H1 (cell line): Measurements from ENCODE around the gene ZNF518B. TPM values are rescaled to one million over a fixed set of nuclear protein-coding genes. Genes with fewer than 3 reads are reported as not detected.

Experiments used
- CTCF ChIA-PET: fragments of 300-600 bp; sonication (Branson Sonifier 250); formaldehyde crosslinking; loops from one replicate; lab custom pipeline; 2021; ENCODE audit not compliant: partially characterized antibody; lab: Charles Lee
- POLR2A ChIA-PET: fragments of 300-600 bp; sonication (Branson Sonifier 250); formaldehyde crosslinking; loops from one replicate; lab custom pipeline; 2021; ENCODE audit warnings: inconsistent platforms; ENCODE audit not compliant: partially characterized antibody; lab: Charles Lee
- DNase-seq, 2 experiments: peaks; one replicate each; pipeline versions ENCODE4 v3.0.0 to v3.0.0-alpha.2; 2010 to 2022; ENCODE audit warnings: low spot score in 2 of 2, low read depth in 1 of 2, mixed read lengths in 1 of 2
- FAIRE-seq: peaks from 2 replicates; lab custom pipeline; 2011; peaks lifted over from hg19 to GRCh38; lab: Jason Lieb, UNC
- H2AFZ ChIP-seq: 2 replicates; pipeline ENCODE4 v1.8.1; 2012; ENCODE audit warnings: low read length, inconsistent platforms
- H2AK5ac ChIP-seq: 2 replicates; pipeline ENCODE4 v1.6.1; 2013; ENCODE audit warnings: low read depth, low read length
- H2BK120ac ChIP-seq: replicated peaks from 2 replicates; pipeline ENCODE3; 2013; ENCODE audit warnings: low read depth, low read length, inconsistent platforms
- H2BK12ac ChIP-seq: 2 replicates; pipeline ENCODE4 v1.6.1; 2013; ENCODE audit warnings: low read depth, low read length
- H2BK15ac ChIP-seq: 2 replicates; pipeline ENCODE4 v1.6.1; 2013; ENCODE audit warnings: low read length
- H2BK20ac ChIP-seq: 2 replicates; pipeline ENCODE4 v1.6.1; 2013; ENCODE audit warnings: low read length
- H2BK5ac ChIP-seq: 2 replicates; pipeline ENCODE4 v1.6.1; 2013; ENCODE audit warnings: low read depth, low read length
- H3K14ac ChIP-seq: 2 replicates; pipeline ENCODE4 v1.6.1; 2013; ENCODE audit warnings: inconsistent platforms; ENCODE audit not compliant: insufficient read length
- H3K18ac ChIP-seq: 2 replicates; pipeline ENCODE4 v1.6.1; 2013; ENCODE audit warnings: low read length; ENCODE audit errors: extremely low read depth
- H3K23ac ChIP-seq: 2 replicates; pipeline ENCODE4 v1.6.1; 2013; ENCODE audit warnings: inconsistent platforms; ENCODE audit not compliant: insufficient read length
- H3K23me2 ChIP-seq: 2 replicates; pipeline ENCODE4 v1.6.1; 2013; ENCODE audit warnings: low read depth, low read length
- H3K27ac ChIP-seq: 2 replicates; pipeline ENCODE4 v1.6.1; 2011; ENCODE audit warnings: low read depth, low read length, inconsistent platforms
- H3K27me3 ChIP-seq, 4 experiments: replicated peaks in 1 of 4; 1 replicate in 1 of 4; 2 replicates in 3 of 4; pipeline versions ENCODE4 v1.6.1 to v1.8.1; 2011 to 2013; ENCODE audit warnings: low read length in 3 of 4, mild to moderate bottlenecking in 3 of 4, inconsistent platforms in 2 of 4, mixed read lengths in 2 of 4, moderate library complexity in 1 of 4; ENCODE audit not compliant: control insufficient read depth in 3 of 4, insufficient read depth in 3 of 4; ENCODE audit errors: extremely low read depth in 1 of 4
- H3K36me3 ChIP-seq, 4 experiments: 2 replicates each; pipeline versions ENCODE4 v1.6.1 to v1.8.1; 2011 to 2013; ENCODE audit warnings: mild to moderate bottlenecking in 4 of 4, low read length in 3 of 4, moderate library complexity in 2 of 4, control low read depth in 1 of 4, inconsistent platforms in 1 of 4; ENCODE audit not compliant: insufficient read depth in 4 of 4, control insufficient read depth in 2 of 4
- H3K4ac ChIP-seq: replicated peaks from 2 replicates; pipeline ENCODE3; 2013; ENCODE audit warnings: low read length, low read depth, mixed read lengths, inconsistent platforms; ENCODE audit not compliant: insufficient read length
- H3K4me1 ChIP-seq, 4 experiments: replicated peaks in 1 of 4; 1 replicate in 1 of 4; 2 replicates in 3 of 4; pipeline versions ENCODE4 v1.6.1 to v1.8.1; 2011 to 2013; ENCODE audit warnings: low read length in 3 of 4, inconsistent platforms in 2 of 4, mixed read lengths in 1 of 4; ENCODE audit not compliant: insufficient read depth in 4 of 4, control insufficient read depth in 3 of 4
- H3K4me2 ChIP-seq, 2 experiments: 2 replicates each; pipeline versions ENCODE4 v1.6.1 to v1.8.1; 2011 to 2013; ENCODE audit warnings: low read depth in 2 of 2, low read length in 2 of 2, control low read depth in 1 of 2, inconsistent platforms in 1 of 2, mild to moderate bottlenecking in 1 of 2; ENCODE audit not compliant: insufficient read depth in 1 of 2
- H3K4me3 ChIP-seq, 4 experiments: fragments of 200-600, 300-600 bp in 1 of 4; sonication (generic), shearing (Covaris generic), sonication (Bioruptor Twin) in 1 of 4; 2 replicates each; pipeline versions ENCODE4 v1.5.1 to v1.8.1; 2011 to 2016; ENCODE audit warnings: low read length in 4 of 4, low read depth in 3 of 4, control low read depth in 2 of 4, inconsistent platforms in 2 of 4, mild to moderate bottlenecking in 2 of 4, mixed read lengths in 1 of 4, moderate library complexity in 1 of 4; ENCODE audit not compliant: insufficient read depth in 2 of 4; ENCODE audit errors: extremely low read depth in 1 of 4
- H3K56ac ChIP-seq: replicated peaks from 2 replicates; pipeline ENCODE3; 2013; ENCODE audit warnings: low read depth, mild to moderate bottlenecking, mixed read lengths, low read length, inconsistent platforms; ENCODE audit not compliant: insufficient read length
- H3K79me1 ChIP-seq: 2 replicates; pipeline ENCODE4 v1.6.1; 2013; ENCODE audit warnings: low read depth, low read length, control low read depth
- H3K79me2 ChIP-seq, 2 experiments: 2 replicates each; pipeline versions ENCODE4 v1.6.1 to v1.8.1; 2012 to 2013; ENCODE audit warnings: low read length in 2 of 2, mild to moderate bottlenecking in 2 of 2, inconsistent platforms in 1 of 2; ENCODE audit not compliant: insufficient read depth in 2 of 2, control insufficient read depth in 1 of 2
- H3K9ac ChIP-seq, 4 experiments: replicated peaks in 1 of 4; 1 replicate in 1 of 4; 2 replicates in 3 of 4; pipeline versions ENCODE4 v1.6.1 to v1.8.1; 2011 to 2013; ENCODE audit warnings: low read depth in 3 of 4, low read length in 3 of 4, control low read depth in 2 of 4, mild to moderate bottlenecking in 2 of 4, moderate library complexity in 2 of 4, inconsistent platforms in 1 of 4; ENCODE audit errors: extremely low read depth in 1 of 4
- H3K9me3 ChIP-seq, 2 experiments: 2 replicates each; pipeline versions ENCODE4 v1.6.1 to v1.8.1; 2012 to 2013; ENCODE audit warnings: mild to moderate bottlenecking in 2 of 2, moderate library complexity in 2 of 2, control low read depth in 1 of 2, inconsistent platforms in 1 of 2, low read depth in 1 of 2, low read length in 1 of 2, mixed read lengths in 1 of 2; ENCODE audit not compliant: insufficient read depth in 2 of 2
- H4K20me1 ChIP-seq, 2 experiments: replicated peaks in 1 of 2; 2 replicates each; pipeline versions ENCODE3 to v1.8.1; 2011 to 2013; ENCODE audit warnings: inconsistent platforms in 2 of 2, low read length in 2 of 2, mild to moderate bottlenecking in 1 of 2; ENCODE audit not compliant: insufficient read depth in 2 of 2, control insufficient read depth in 1 of 2
- H4K5ac ChIP-seq: 2 replicates; pipeline ENCODE4 v1.6.1; 2013; ENCODE audit warnings: low read length, low read depth, mixed read lengths, inconsistent platforms; ENCODE audit not compliant: insufficient read length
- H4K8ac ChIP-seq: 2 replicates; pipeline ENCODE4 v1.8.0; 2013; ENCODE audit warnings: mild to moderate bottlenecking, moderate library complexity, low read length, inconsistent platforms; ENCODE audit not compliant: insufficient read depth; ENCODE audit errors: extremely low read depth
- H4K91ac ChIP-seq: replicated peaks from 2 replicates; pipeline ENCODE3; 2013; ENCODE audit warnings: low read length, mixed read lengths, inconsistent platforms; ENCODE audit not compliant: insufficient read length
- HDAC6 ChIP-seq: IDR thresholded peaks from one replicate; pipeline ENCODE4 v1.7.1; 2012; ENCODE audit warnings: low read depth, mild to moderate bottlenecking, inconsistent platforms, low read length, moderate library complexity
- JUN ChIP-seq: IDR thresholded peaks from 2 replicates; pipeline ENCODE4 v1.6.1; 2011; ENCODE audit warnings: low read depth, mild to moderate bottlenecking, improper control_type of control experiment, low read length
- KDM1A ChIP-seq: fragments of 200-600, 300-600 bp; sonication (generic); IDR thresholded peaks from 2 replicates; pipeline ENCODE4 v1.7.1; 2016; ENCODE audit warnings: mild to moderate bottlenecking, low read length, borderline replicate concordance
- SIN3A ChIP-seq, 2 experiments: IDR thresholded peaks in 1 of 2; conservative IDR thresholded peaks in 1 of 2; 2 replicates each; pipeline ENCODE4 v1.6.1; 2011 to 2012; ENCODE audit warnings: low read length in 2 of 2, improper control_type of control experiment in 1 of 2, low read depth in 1 of 2, mild to moderate bottlenecking in 1 of 2
- SP2 ChIP-seq: IDR thresholded peaks from 2 replicates; pipeline ENCODE4 v1.6.1; 2012; ENCODE audit warnings: mild to moderate bottlenecking, low read length, inconsistent platforms
- WGBS, 2 experiments: shearing (Covaris generic) in 1 of 2; methylation state at CpG; one replicate each; pipeline versions ENCODE4 v1.1.6 to v1.1.7; 2013 to 2015; ENCODE audit warnings: low lambda C conversion rate in 2 of 2, mixed read lengths in 2 of 2, inconsistent platforms in 1 of 2, low coverage in 1 of 2, missing lambda C conversion rate in 1 of 2; ENCODE audit not compliant: insufficient replicate concordance in 2 of 2, insufficient coverage in 1 of 2, insufficient read length in 1 of 2; ENCODE audit errors: extremely low coverage in 1 of 2, missing lambda C conversion rate in 1 of 2; 5-methylcytosine and 5-hydroxymethylcytosine counted together
- polyA plus RNA-seq, 7 experiments: library from polyadenylated mRNA; depleted of rRNA in 3 of 7; stranded (reverse) in 5 of 7; unstranded in 2 of 7; fragments of >200 nt in 5 of 7; fragments of 200-250 nt in 2 of 7; gene quantifications; 1 replicate in 5 of 7; 2 replicates in 1 of 7; 4 replicates in 1 of 7; pipeline versions ENCODE4 v1.2.1 to v1.2.3, GENCODE V29; 2011 to 2013; ENCODE audit warnings: missing spikeins in 2 of 7, mixed read lengths in 2 of 7
- total RNA-seq: library from RNA; stranded (reverse); fragmentation: NEBNext Ultra II Directional; extraction: Animal tissue kit (Norgen Biotek cat#: 25700); gene quantifications from 2 replicates; pipeline ENCODE4 v1.2.1, GENCODE V29; 2021

ZNF518B gene
- total and polyA plus RNA-seq, 2 of the 8 experiments (the other 6 are each of a cell fraction or from before 2014, with no cell fraction given), result 2.9 to 9.0 TPM

DNA sequence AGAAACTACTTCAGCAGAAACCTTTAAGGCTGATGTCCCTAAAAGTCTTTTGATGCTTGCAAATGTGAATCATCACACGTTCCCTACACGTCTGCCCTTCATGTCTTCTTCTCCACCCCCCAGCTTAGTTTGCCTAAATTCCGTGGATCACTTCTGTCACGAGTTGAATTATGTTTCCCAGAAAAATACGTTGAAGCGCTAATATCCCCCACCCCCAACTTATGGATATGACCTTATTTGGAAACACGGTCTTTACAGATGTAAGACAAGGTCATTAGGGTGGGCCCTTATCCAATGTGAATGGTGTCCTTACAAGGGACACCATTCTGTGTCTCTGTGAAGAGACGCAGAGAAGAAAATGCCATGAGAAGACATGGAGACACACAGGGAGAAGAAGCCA, 2.1 kb upstream of the ZNF518B start:
- no peak overlapping the region for H2BK20ac ChIP-seq
- ChIA-PET POLR2A (no interaction called here), CTCF (interaction anchor here (1.4 to 3.5 kb wide), 2 partner anchors 79 to 300 kb away, joined by 4 to 24 read pairs; no protein-coding TSS in a partner anchor)
- H2BK12ac ChIP-seq, result no peak overlapping the region
- H3K23me2 ChIP-seq, result peaks cover 11% of the 10 kb centered on the region
- no peaks in the 10 kb centered on the region for H3K9me3 ChIP-seq
- H4K91ac ChIP-seq, result no peak overlapping the region
- no peak overlapping the region for H2BK15ac ChIP-seq
- H4K8ac ChIP-seq, result no peak overlapping the region
- H2AK5ac ChIP-seq, result no peak overlapping the region
- no peak overlapping the region for H3K27ac ChIP-seq
- no peaks in the 10 kb centered on the region for H3K79me2 ChIP-seq
- no peak overlapping the region for H2BK120ac ChIP-seq
- H3K27me3 ChIP-seq, result peaks cover 59 to 90% (median 79%) of the 10 kb centered on the region in 4 experiments
- H3K79me1 ChIP-seq, result no peaks in the 10 kb centered on the region
- no peak overlapping the region for H2AFZ ChIP-seq
- peaks cover 6 to 13% of the 10 kb centered on the region in 2 experiments for H4K20me1 ChIP-seq
- TF ChIP-seq SP2 (no peak), HDAC6 (no peak), KDM1A (no peak), SIN3A (conservative IDR thresholded peaks at IDR 0.05 in 1 of 2, IDR thresholded peaks at IDR 0.05 in 1 of 2; ENCODE audit: low read depth in 1 of 2, low read length in 2 of 2) (no peak), JUN (no peak)
- TF ChIP-seq, all 59 proteins: peak for 0
- Histone ChIP-seq H4K5ac (no peak overlapping the region), H3K9ac (no peak overlapping the region), H3K4me1 (peaks cover 10 to 30% (median 18%) of the 10 kb centered on the region in 4 experiments), H3K18ac (no peak overlapping the region), H3K4me2 (no peak overlapping the region), H2BK5ac (no peak overlapping the region), H3K4ac (no peak overlapping the region), H3K4me3 (no peak overlapping the region), H3K56ac (no peak overlapping the region), H3K23ac (no peak overlapping the region), H3K36me3 (0 out of 8 replicates have a peak, but pooled peaks cover 0 to 3% (median 1%) of the 10 kb centered on the region in 4 experiments), H3K14ac (no peak overlapping the region)
- FAIRE-seq (no peak), DNase-seq (no peak)
- WGBS, 2 experiments, result 83% methylated on average over 8 of the region's 8 CpGs; no CpG with 5 or more reads in 1 of the 2 experiments
